Effector memory CD4-positive, alpha-beta T cell (primary cell): ENCODE data around the gene TNN.

ENCODE experiments used
- DNase-seq, 3 donors: peaks; one replicate each; pipeline ENCODE4 v3.0.0-alpha.2; 2020
- H3K27ac ChIP-seq: 2 replicates; pipeline ENCODE4 v1.7.0; 2013; ENCODE audit warnings: mild to moderate bottlenecking, low read length, moderate library complexity; ENCODE audit not compliant: insufficient read depth, poor library complexity, severe bottlenecking
- H3K27me3 ChIP-seq: replicated peaks from 2 replicates; pipeline ENCODE4 v1.7.0; 2013; ENCODE audit warnings: mild to moderate bottlenecking, low read length; ENCODE audit not compliant: insufficient read depth, control insufficient read depth, poor library complexity, severe bottlenecking
- H3K36me3 ChIP-seq: 2 replicates; pipeline ENCODE4 v1.7.0; 2013; ENCODE audit warnings: mild to moderate bottlenecking, low read length, moderate library complexity; ENCODE audit not compliant: control insufficient read depth, insufficient read depth
- H3K4me1 ChIP-seq: 2 replicates; pipeline ENCODE4 v1.7.0; 2013; ENCODE audit warnings: low read length, mild to moderate bottlenecking; ENCODE audit not compliant: control insufficient read depth, insufficient read depth, poor library complexity, severe bottlenecking
- H3K4me3 ChIP-seq: 2 replicates; pipeline ENCODE4 v1.7.0; 2013; ENCODE audit warnings: low read length, low read depth, mild to moderate bottlenecking; ENCODE audit not compliant: insufficient read depth, poor library complexity, severe bottlenecking
- H3K9me3 ChIP-seq: 2 replicates; pipeline ENCODE4 v1.7.0; 2013; ENCODE audit warnings: mild to moderate bottlenecking, low read length, moderate library complexity; ENCODE audit not compliant: control insufficient read depth

Gene TNN

GRCh38 chr1:175062858-175063257 is 4.8 kb upstream of the TNN start:
- Histone ChIP-seq H3K4me1 (no peaks in the 10 kb centered on the region), H3K36me3 (no peaks in the 10 kb centered on the region), H3K27me3 (no peaks in the 10 kb centered on the region), H3K9me3 (no peaks in the 10 kb centered on the region), H3K4me3 (no peak overlapping the region), H3K27ac (no peak overlapping the region)
- DNase-seq, result no peak

GRCh38 chr1:175070818-175071217 is 3.2 kb downstream of the TNN start:
- no peak overlapping the region for H3K27ac ChIP-seq
- H3K4me3 ChIP-seq, result no peak overlapping the region
- no peaks in the 10 kb centered on the region for H3K9me3 ChIP-seq
- no peaks in the 10 kb centered on the region for H3K4me1 ChIP-seq
- DNase-seq, result no peak
- peaks cover 2% of the 10 kb centered on the region for H3K27me3 ChIP-seq
- H3K36me3 ChIP-seq, result no peaks in the 10 kb centered on the region

DNA sequence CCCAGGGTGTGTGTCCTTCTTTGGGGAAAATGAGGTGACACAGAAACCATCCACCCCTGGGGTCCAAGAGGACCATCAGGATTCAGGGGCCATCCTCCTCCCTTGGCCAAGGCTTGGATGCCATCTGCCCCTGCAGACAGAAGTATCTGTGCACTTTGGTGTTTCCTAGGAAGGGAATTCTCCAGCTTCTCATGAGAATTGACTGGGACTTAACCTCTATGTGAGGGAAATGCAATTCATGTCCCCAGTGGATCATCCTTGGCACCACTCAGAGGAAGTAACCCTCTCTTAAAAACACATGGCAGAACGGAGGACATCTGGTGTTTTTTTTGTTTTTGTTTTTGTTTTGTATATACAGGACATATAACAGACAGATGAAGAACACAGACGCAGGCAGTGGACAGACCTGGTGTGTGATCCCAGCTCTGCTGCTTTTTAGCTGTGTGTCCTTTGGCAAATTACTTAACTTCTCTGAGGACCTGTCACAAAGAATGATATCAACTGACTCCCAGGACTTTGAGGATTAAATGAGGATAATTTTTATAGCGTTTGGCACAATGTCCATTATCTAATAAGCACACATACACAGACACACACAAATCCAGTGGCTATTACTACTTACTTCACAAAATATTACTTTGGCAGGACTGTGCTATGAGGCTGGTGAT is 3.8 kb downstream of the TNN start:
- no peak overlapping the region for H3K4me3 ChIP-seq
- H3K27me3 ChIP-seq, result peaks cover 2% of the 10 kb centered on the region
- no peak for DNase-seq
- no peaks in the 10 kb centered on the region for H3K9me3 ChIP-seq
- H3K27ac ChIP-seq, result no peak overlapping the region
- no peaks in the 10 kb centered on the region for H3K36me3 ChIP-seq
- no peaks in the 10 kb centered on the region for H3K4me1 ChIP-seq

DNA sequence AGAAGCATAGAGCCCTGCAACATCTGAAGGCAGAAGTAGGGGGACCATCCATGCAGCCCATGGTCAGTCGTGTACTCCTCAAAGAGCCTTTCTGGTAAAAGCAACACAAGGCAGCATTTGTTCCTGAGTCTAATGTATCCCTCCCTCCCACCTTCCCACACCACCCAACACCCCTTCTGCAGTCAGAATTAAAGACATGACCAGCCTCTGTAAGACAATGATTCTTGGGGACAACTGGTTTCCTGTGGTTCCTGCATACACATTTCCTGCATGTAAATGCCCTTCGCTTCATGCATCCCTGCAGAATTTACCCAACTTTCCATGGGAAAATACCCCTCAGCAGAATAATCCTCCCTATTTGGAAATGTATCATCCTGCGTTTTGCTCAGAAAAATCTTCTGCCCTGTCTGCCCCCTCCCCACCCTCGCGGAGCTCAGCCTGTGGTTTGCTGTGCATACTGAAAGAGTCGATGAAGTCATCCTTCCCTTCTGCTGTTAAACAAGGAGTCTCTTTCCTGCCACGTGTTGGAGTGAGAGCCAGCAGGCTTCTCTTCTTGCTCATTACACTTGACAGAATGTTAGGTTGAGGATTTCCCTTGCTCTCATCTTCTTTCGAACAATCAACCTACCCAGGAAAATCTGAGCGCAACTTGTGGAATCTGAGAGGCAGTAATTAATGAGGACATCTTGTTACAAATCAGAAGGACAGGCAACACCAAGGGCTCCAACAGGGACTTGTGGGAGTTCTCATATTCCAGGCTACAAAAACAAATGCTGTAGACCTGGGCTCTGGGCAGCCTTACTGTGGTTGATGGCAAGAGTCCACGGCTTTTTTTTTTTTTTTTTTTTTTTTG is 4.7 kb downstream of the TNN start:
- no peak overlapping the region for H3K4me3 ChIP-seq

DNA sequence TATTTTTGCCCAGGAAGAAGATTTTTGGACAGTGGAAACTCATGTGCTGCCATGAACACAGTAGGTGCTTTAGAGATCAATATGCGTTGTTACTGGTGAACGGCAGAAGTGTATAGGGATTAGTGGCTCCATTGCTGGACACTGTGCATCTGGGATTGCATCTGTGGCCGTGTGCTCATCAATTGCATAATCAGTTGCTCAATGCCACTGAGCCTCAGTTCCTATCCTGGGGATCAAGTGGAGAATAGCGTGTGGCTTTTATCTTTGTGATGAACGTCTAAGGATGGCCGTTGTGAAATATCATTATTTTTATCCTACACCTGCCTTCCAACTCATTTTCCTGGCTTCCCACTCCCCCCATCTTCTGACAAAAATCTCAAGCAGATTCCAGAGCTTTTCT is 5.4 kb downstream of the TNN start:
- no peak for DNase-seq
- H3K9me3 ChIP-seq, result no peaks in the 10 kb centered on the region
- peaks cover 2% of the 10 kb centered on the region for H3K27me3 ChIP-seq
- H3K4me1 ChIP-seq, result no peaks in the 10 kb centered on the region
- H3K36me3 ChIP-seq, result no peaks in the 10 kb centered on the region
- no peak overlapping the region for H3K4me3 ChIP-seq
- H3K27ac ChIP-seq, result no peak overlapping the region

More for the DNA sequence above, 4.7 kb downstream of the TNN start:
- Histone ChIP-seq H3K9me3 (no peaks in the 10 kb centered on the region), H3K27me3 (peaks cover 2% of the 10 kb centered on the region), H3K4me1 (no peaks in the 10 kb centered on the region), H3K36me3 (no peaks in the 10 kb centered on the region), H3K27ac (no peak overlapping the region)
- no peak for DNase-seq

DNA sequence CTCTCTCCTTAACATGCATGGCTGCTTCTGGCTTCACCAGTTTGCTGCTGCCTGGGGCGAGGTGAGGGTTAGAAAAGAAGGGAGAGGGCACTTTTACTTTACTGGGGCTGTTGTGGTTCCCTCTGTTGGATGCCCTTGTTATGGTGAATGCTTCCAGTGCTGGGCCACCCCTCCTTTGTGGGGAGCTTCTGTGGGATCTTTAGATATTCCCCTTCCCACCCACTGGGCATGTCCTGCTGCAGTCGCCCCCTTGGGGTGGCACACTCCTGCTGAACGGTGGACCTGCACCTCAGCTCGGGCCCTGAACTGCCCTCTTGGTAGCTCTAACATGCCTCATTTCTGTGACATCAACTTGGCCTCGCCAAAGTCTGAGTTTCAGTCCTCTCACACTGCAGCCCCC is 6.0 kb downstream of the TNN start:
- DNase-seq, result no peak
- Histone ChIP-seq H3K27ac (no peak overlapping the region), H3K4me1 (no peaks in the 10 kb centered on the region)

DNA sequence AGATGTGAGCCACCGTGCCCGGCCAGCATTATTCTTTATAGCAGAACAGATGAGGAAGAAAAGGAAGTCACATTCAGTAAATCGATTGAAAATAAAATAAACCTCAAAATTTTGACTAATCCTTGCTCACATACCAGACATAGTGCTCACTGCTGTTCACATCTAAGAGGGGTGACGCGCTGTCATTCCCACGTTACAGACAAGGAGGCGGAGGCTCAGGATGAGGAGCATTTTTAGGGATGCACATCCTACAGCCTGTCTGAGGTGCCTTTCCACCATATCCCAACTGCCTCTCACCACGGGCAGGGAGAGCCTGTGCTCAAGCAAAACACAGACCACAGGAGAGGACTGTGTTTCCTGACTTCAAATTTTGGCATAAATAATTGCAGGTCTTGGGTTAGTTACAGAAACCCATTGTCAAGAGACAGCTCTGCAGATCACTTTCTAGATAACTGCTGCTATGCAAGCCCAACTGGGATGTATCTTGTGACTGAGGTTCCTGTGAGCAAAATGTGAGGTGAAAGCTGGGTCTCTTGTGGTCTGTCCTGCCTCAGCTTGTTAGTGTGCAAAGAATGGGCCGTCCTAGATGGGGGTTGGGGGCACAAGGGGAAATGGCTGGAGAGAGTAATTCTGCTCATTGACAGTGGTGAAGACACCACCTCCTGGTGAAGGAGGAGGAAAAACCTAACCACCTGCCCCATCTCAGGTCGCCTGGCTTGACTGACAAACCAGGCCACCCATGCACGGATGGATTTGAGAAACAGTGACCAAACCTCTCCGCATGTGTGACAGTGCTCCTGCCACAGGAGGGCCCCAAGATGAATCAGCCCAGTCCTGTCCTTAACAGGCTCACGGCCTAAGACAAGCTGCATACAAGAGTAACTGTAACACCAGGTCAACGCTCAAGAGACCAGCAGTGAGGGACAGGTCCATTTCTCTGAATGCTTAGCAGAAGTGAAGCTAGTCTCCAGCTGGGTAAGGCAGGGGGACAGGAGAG is 8.2 kb downstream of the TNN start:
- Histone ChIP-seq H3K9me3 (no peaks in the 10 kb centered on the region), H3K27ac (no peak overlapping the region), H3K4me3 (no peak overlapping the region), H3K27me3 (peaks cover 2% of the 10 kb centered on the region), H3K4me1 (no peaks in the 10 kb centered on the region), H3K36me3 (no peaks in the 10 kb centered on the region)
- DNase-seq, result no peak

More for the DNA sequence above, 6.0 kb downstream of the TNN start:
- H3K4me3 ChIP-seq, result no peak overlapping the region
- no peaks in the 10 kb centered on the region for H3K36me3 ChIP-seq
- H3K27me3 ChIP-seq, result peaks cover 2% of the 10 kb centered on the region
- H3K9me3 ChIP-seq, result no peaks in the 10 kb centered on the region

DNA sequence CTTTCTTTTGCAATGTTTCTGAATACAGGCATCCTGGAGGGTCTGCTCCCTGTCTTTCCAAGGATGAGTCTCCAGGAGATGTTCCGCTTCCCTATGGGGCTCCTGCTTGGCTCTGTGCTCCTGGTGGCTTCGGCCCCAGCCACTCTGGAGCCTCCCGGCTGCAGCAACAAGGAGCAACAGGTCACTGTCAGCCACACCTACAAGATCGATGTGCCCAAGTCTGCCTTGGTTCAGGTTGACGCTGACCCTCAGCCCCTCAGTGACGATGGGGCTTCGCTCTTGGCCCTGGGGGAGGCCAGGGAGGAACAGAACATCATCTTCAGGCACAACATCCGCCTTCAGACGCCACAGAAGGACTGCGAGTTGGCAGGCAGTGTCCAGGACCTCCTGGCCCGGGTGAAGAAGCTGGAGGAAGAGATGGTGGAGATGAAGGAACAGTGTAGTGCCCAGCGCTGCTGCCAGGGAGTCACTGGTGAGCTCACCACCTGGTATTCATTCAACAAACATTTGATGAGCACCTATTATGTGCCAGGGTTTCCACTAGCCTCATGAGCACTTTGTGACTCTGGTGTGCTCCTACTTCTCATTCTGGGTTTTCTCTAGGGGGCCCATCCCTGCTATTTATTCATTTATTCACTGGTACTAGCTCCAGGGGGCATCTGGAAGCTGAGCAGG is 9.9 kb downstream of the TNN start:
- Histone ChIP-seq H3K27me3 (peaks cover 2% of the 10 kb centered on the region), H3K9me3 (no peaks in the 10 kb centered on the region), H3K36me3 (no peaks in the 10 kb centered on the region), H3K4me3 (no peak overlapping the region), H3K4me1 (no peaks in the 10 kb centered on the region), H3K27ac (no peak overlapping the region)
- DNase-seq, result no peak

DNA sequence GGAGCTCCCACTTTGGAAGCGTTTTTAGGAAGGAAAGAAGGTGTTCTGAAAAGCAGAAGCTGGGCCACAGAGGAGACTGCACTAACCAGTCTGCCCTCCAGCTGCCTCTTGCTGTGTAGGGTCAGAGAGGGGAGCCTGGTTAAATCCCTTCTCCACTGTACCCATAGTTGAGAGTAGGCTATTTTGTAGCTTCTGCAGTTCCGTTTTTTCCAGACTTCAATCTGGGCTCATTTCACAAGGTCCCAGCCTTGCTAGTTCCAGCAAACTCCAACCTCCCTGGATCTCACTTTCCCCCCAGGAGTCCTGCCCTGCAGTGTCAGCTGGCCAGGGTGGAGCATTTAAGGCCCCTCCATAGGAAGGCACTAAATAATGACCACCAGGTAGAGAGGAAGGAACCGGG is 11.0 kb downstream of the TNN start:
- Histone ChIP-seq H3K4me1 (no peaks in the 10 kb centered on the region), H3K9me3 (no peaks in the 10 kb centered on the region), H3K27me3 (peaks cover 6% of the 10 kb centered on the region), H3K4me3 (no peak overlapping the region), H3K36me3 (no peaks in the 10 kb centered on the region), H3K27ac (no peak overlapping the region)
- no peak for DNase-seq
